ENCODE results near the gene STARD10. TPM values are rescaled to one million over a fixed set of nuclear protein-coding genes. Genes with fewer than 3 reads are reported as not detected.
A peak's percentile ranks its signal among the peaks of the same experiment; 100 is the strongest.

Gene STARD10
- total and polyA plus RNA-seq, 9 of the 15 experiments (the other 6 are each of a cell fraction or from before 2014, with no cell fraction given), result 0.15 to 52.9 (median 32.3) TPM

GRCh38 chr11:72751116-72752087, 42.4 kb downstream of the STARD10 start (continued):
- no peak for TF ChIP-seq CLOCK (CRISPR knock-in tag; IDR thresholded peaks at IDR 0.05; ENCODE audit: borderline replicate concordance)
- no peak for TF ChIP-seq HDAC2 (IDR thresholded peaks at IDR 0.05)
- no peak for TF ChIP-seq MAFF (IDR thresholded peaks at IDR 0.05; ENCODE audit: low read length)
- no peak for TF ChIP-seq SAFB (IDR thresholded peaks at IDR 0.05; ENCODE audit: borderline replicate concordance, low read depth, low read length)
- TF ChIP-seq CREB3 (tag; conservative IDR thresholded peaks at IDR 0.05; ENCODE audit: low read depth), result no peak
- TF ChIP-seq HNRNPH1 (optimal IDR thresholded peaks at IDR 0.05; ENCODE audit: low read depth, low read length), result no peak
- no peak for TF ChIP-seq TGIF2 (CRISPR knock-in tag; IDR thresholded peaks at IDR 0.05)
- TF ChIP-seq NFIC (IDR thresholded peaks at IDR 0.05), result peak; percentile 88
- TF ChIP-seq ATF7 (IDR thresholded peaks at IDR 0.05), result 0 out of 2 replicates have a peak, but pooled peaks have one; percentile 1
- peak; percentile 38; the same call in 1 of the 2 replicates for TF ChIP-seq ZBTB40 (IDR thresholded peaks at IDR 0.05)
- TF ChIP-seq ZBTB40 (CRISPR knock-in tag; IDR thresholded peaks at IDR 0.05), result no peak
- TF ChIP-seq BRD9 (IDR thresholded peaks at IDR 0.05; ENCODE audit: low read depth, partially characterized antibody), result no peak
- TF ChIP-seq ETV5 (CRISPR knock-in tag; IDR thresholded peaks at IDR 0.05; ENCODE audit: low read depth), result peak; percentile 66
- no peak for TF ChIP-seq CBX8 (IDR thresholded peaks at IDR 0.05; ENCODE audit: borderline replicate concordance, extremely low read depth, low read depth, low read length, poor library complexity, severe bottlenecking)

Data from K562 (cell line).